GM19099 (cell line): ENCODE results near the gene PHYKPL.
A peak's percentile ranks its signal among the peaks of the same experiment; 100 is the strongest.

Experiments
- POLR2A ChIP-seq: IDR thresholded peaks from 3 replicates; pipeline ENCODE4 v1.6.1; 2011; ENCODE audit warnings: low read depth; ENCODE audit not compliant: insufficient read length; ENCODE audit errors: extremely low read depth

The PHYKPL gene

GRCh38 chr5:178232124-178232919, at the start of gene PHYKPL:
PHYKPL (minus strand) TSS chr5:178232802; CDS start chr5:178232550, 252 bp downstream.
- peak; percentile 76 for TF ChIP-seq POLR2A

- TF ChIP-seq POLR2A: no peak
Observed at GRCh38 chr5:178282391-178282790, 49.8 kb upstream of the PHYKPL start.

- TF ChIP-seq POLR2A: no peak
Observed at GRCh38 chr5:178281331-178281730, 48.7 kb upstream of the PHYKPL start.

GRCh38 chr5:178280631-178281030, 48.0 kb upstream of the PHYKPL start:
- TF ChIP-seq POLR2A: no peak

GRCh38 chr5:178279723-178280438, 47.3 kb upstream of the PHYKPL start:
- TF ChIP-seq POLR2A: no peak

GRCh38 chr5:178279026-178279722, 46.6 kb upstream of the PHYKPL start:
- no peak for TF ChIP-seq POLR2A

GRCh38 chr5:178278358-178279023, 45.9 kb upstream of the PHYKPL start:
- TF ChIP-seq POLR2A: no peak

- no peak for TF ChIP-seq POLR2A
Observed at GRCh38 chr5:178277866-178278265, 45.3 kb upstream of the PHYKPL start.

- no peak for TF ChIP-seq POLR2A
Observed at GRCh38 chr5:178277346-178277745, 44.7 kb upstream of the PHYKPL start.

GRCh38 chr5:178274781-178275537, 42.4 kb upstream of the PHYKPL start:
- no peak for TF ChIP-seq POLR2A

GRCh38 chr5:178273665-178274541, 41.3 kb upstream of the PHYKPL start:
- TF ChIP-seq POLR2A: no peak

GRCh38 chr5:178273041-178273440, 40.4 kb upstream of the PHYKPL start:
- TF ChIP-seq POLR2A: no peak

- TF ChIP-seq POLR2A: no peak
Observed at GRCh38 chr5:178272591-178272990, 40.0 kb upstream of the PHYKPL start.
